WTC11 (cell line): ENCODE measurements around the gene SHROOM2. TPM values are rescaled to one million over a fixed set of nuclear protein-coding genes. Genes with fewer than 3 reads are reported as not detected.

Experiments
- ATAC-seq: fragments of 200-7000 bp; cut with Tn5 transposase; 2 replicates; pipeline ENCODE4 v1.10.0; 2021; ENCODE audit warnings: mild to moderate bottlenecking, moderate library complexity
- CTCF ChIA-PET: fragments of 300-600 bp; sonication (Branson Sonifier 250); formaldehyde crosslinking; loops from one replicate; lab custom pipeline; 2021; ENCODE audit warnings: antibody characterized with exemption; lab: Charles Lee
- POLR2A ChIA-PET: fragments of 350-600 bp; sonication (Branson Sonifier 250); formaldehyde crosslinking; loops from one replicate; lab custom pipeline; 2021; ENCODE audit warnings: antibody characterized with exemption; lab: Charles Lee
- DNase-seq: peaks from one replicate; pipeline ENCODE4 v3.0.0; 2021; ENCODE audit warnings: low spot score
- H3K27ac Mint-ChIP-seq: 2 replicates; pipeline ENCODE4 v1.8.0; 2021; ENCODE audit warnings: mixed read lengths
- H3K27me3 Mint-ChIP-seq: 2 replicates; pipeline ENCODE4 v1.8.0; 2021; ENCODE audit warnings: low read depth, mild to moderate bottlenecking, moderate library complexity, mixed read lengths
- H3K36me3 Mint-ChIP-seq: 2 replicates; pipeline ENCODE4 v1.8.0; 2021; ENCODE audit warnings: mixed read lengths
- H3K4me1 Mint-ChIP-seq: 2 replicates; pipeline ENCODE4 v1.8.0; 2022; ENCODE audit warnings: mixed read lengths
- H3K4me3 Mint-ChIP-seq: 2 replicates; pipeline ENCODE4 v1.8.0; 2021; ENCODE audit warnings: mild to moderate bottlenecking, moderate library complexity, mixed read lengths
- H3K9me3 Mint-ChIP-seq: 2 replicates; pipeline ENCODE4 v1.8.0; 2021; ENCODE audit warnings: mixed read lengths
- ATF1 ChIP-seq: sonication (generic); formaldehyde crosslinking; IDR thresholded peaks from 2 replicates; pipeline ENCODE4 v1.8.1; 2023; ENCODE audit warnings: mild to moderate bottlenecking, moderate library complexity, missing genetic modification reagents
- CREM ChIP-seq: sonication (generic); formaldehyde crosslinking; IDR thresholded peaks from 2 replicates; pipeline ENCODE4 v1.8.1; 2022; ENCODE audit warnings: mild to moderate bottlenecking, missing genetic modification reagents, moderate library complexity
- ESRRA ChIP-seq: sonication (generic); formaldehyde crosslinking; IDR thresholded peaks from 2 replicates; pipeline ENCODE4 v1.8.1; 2022; ENCODE audit warnings: mild to moderate bottlenecking, missing genetic modification reagents, borderline replicate concordance
- GRHL2 ChIP-seq: fragments of 250-450 bp; sonication (Bioruptor Pico); IDR thresholded peaks from 2 replicates; pipeline ENCODE4 v1.8.0; 2022; ENCODE audit warnings: mild to moderate bottlenecking, moderate library complexity; ENCODE audit not compliant: insufficient replicate concordance, severe bottlenecking
- KAT7 ChIP-seq: sonication (generic); formaldehyde crosslinking; IDR thresholded peaks from 2 replicates; pipeline ENCODE4 v1.8.1; 2023; ENCODE audit warnings: missing genetic modification reagents, mild to moderate bottlenecking, borderline replicate concordance
- MYBL2 ChIP-seq: sonication (generic); formaldehyde crosslinking; IDR thresholded peaks from 2 replicates; pipeline ENCODE4 v1.8.1; 2023; ENCODE audit warnings: mild to moderate bottlenecking, moderate library complexity, missing genetic modification reagents
- NR2C2 ChIP-seq: sonication (generic); formaldehyde crosslinking; IDR thresholded peaks from 2 replicates; pipeline ENCODE4 v1.8.0; 2022; ENCODE audit warnings: mild to moderate bottlenecking, missing genetic modification reagents
- RORB ChIP-seq: fragments of 250-450 bp; sonication (Bioruptor Pico); IDR thresholded peaks from 2 replicates; pipeline ENCODE4 v1.9.0; 2021; ENCODE audit warnings: mild to moderate bottlenecking
- TP53 ChIP-seq: sonication (generic); formaldehyde crosslinking; IDR thresholded peaks from 2 replicates; pipeline ENCODE4 v1.8.1; 2023; ENCODE audit warnings: mild to moderate bottlenecking, missing genetic modification reagents
- ZBTB21 ChIP-seq: sonication (generic); formaldehyde crosslinking; IDR thresholded peaks from 2 replicates; pipeline ENCODE4 v1.8.1; 2023; ENCODE audit warnings: mild to moderate bottlenecking, missing genetic modification reagents, borderline replicate concordance
- ZNF317 ChIP-seq: sonication (generic); formaldehyde crosslinking; IDR thresholded peaks from 2 replicates; pipeline ENCODE4 v1.8.1; 2023; ENCODE audit warnings: low read depth, mild to moderate bottlenecking, moderate library complexity, missing genetic modification reagents, borderline replicate concordance
- ZNF416 ChIP-seq: fragments of 250-450 bp; sonication (Bioruptor Pico); IDR thresholded peaks from 2 replicates; pipeline ENCODE4 v1.9.0; 2021; ENCODE audit warnings: mild to moderate bottlenecking, inconsistent platforms
- ZNF423 ChIP-seq: fragments of 250-450 bp; sonication (Bioruptor Pico); IDR thresholded peaks from 2 replicates; pipeline ENCODE4 v2.1.2; 2022; ENCODE audit warnings: mild to moderate bottlenecking, moderate library complexity
- total RNA-seq: library from RNA; stranded (reverse); gene quantifications from 3 replicates; pipeline ENCODE4 v1.2.3, GENCODE V29; 2021
- TF ChIP-seq, protein P1 (sequence below): fragments of 250-450 bp; sonication (Bioruptor Pico); IDR thresholded peaks from 2 replicates; pipeline ENCODE4 v1.9.0; 2021; ENCODE audit warnings: mild to moderate bottlenecking, borderline replicate concordance
- TF ChIP-seq, protein P2 (sequence below): sonication (generic); formaldehyde crosslinking; IDR thresholded peaks from 2 replicates; pipeline ENCODE4 v1.8.1; 2023; ENCODE audit warnings: mild to moderate bottlenecking, missing genetic modification reagents, moderate library complexity
- TF ChIP-seq, protein P3 (sequence below): sonication (generic); formaldehyde crosslinking; IDR thresholded peaks from 2 replicates; pipeline ENCODE4 v1.8.1; 2023; ENCODE audit warnings: mild to moderate bottlenecking, moderate library complexity, missing genetic modification reagents
- TF ChIP-seq, protein P4 (sequence below): sonication (generic); formaldehyde crosslinking; IDR thresholded peaks from 2 replicates; pipeline ENCODE4 v1.8.1; 2022; ENCODE audit warnings: low read depth, missing genetic modification reagents, borderline replicate concordance
- TF ChIP-seq, protein P5 (sequence below): sonication (generic); formaldehyde crosslinking; IDR thresholded peaks from 2 replicates; pipeline ENCODE4 v1.8.1; 2022; ENCODE audit warnings: missing genetic modification reagents, borderline replicate concordance
- TF ChIP-seq, protein P6 (sequence below): sonication (generic); formaldehyde crosslinking; IDR thresholded peaks from 2 replicates; pipeline ENCODE4 v1.8.0; 2022; ENCODE audit warnings: mild to moderate bottlenecking, missing genetic modification reagents
- TF ChIP-seq, protein P7 (sequence below): sonication (generic); formaldehyde crosslinking; IDR thresholded peaks from 2 replicates; pipeline ENCODE4 v1.8.0; 2022; ENCODE audit warnings: mild to moderate bottlenecking, missing genetic modification reagents
- TF ChIP-seq, protein P8 (sequence below): fragments of 250-450 bp; sonication (Bioruptor Pico); IDR thresholded peaks from 2 replicates; pipeline ENCODE4 v1.9.0; 2021; ENCODE audit warnings: moderate library complexity, mild to moderate bottlenecking, inconsistent platforms, borderline replicate concordance
- TF ChIP-seq, protein P9 (sequence below): sonication (generic); formaldehyde crosslinking; IDR thresholded peaks from 2 replicates; pipeline ENCODE4 v1.8.1; 2022; ENCODE audit warnings: low read depth, mild to moderate bottlenecking, moderate library complexity, missing genetic modification reagents, borderline replicate concordance

The SHROOM2 gene
- total RNA-seq, 1 experiment from 2014 or later = 14.8 TPM

DNA sequence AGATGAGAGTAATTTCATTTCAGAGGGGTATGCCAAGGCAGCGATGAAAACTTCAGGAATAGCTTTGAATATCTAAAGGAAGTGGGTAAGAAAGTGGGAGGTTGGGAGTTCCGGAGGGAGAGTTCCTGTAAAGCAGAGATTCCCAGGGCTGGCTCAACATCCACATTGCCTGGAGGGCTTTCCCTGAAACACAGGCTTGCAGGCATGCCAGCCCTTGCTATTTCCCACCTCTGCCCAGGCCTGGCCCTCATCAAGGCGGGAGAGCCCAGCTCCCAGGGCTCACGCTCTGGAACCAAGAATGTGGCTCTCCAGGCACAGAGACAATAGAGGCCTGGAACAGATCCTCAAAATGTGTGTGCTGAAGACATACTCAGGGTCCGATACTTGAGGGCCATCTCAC, 137.1 kb downstream of the SHROOM2 start (continued):
- TF ChIP-seq, protein P1, sequence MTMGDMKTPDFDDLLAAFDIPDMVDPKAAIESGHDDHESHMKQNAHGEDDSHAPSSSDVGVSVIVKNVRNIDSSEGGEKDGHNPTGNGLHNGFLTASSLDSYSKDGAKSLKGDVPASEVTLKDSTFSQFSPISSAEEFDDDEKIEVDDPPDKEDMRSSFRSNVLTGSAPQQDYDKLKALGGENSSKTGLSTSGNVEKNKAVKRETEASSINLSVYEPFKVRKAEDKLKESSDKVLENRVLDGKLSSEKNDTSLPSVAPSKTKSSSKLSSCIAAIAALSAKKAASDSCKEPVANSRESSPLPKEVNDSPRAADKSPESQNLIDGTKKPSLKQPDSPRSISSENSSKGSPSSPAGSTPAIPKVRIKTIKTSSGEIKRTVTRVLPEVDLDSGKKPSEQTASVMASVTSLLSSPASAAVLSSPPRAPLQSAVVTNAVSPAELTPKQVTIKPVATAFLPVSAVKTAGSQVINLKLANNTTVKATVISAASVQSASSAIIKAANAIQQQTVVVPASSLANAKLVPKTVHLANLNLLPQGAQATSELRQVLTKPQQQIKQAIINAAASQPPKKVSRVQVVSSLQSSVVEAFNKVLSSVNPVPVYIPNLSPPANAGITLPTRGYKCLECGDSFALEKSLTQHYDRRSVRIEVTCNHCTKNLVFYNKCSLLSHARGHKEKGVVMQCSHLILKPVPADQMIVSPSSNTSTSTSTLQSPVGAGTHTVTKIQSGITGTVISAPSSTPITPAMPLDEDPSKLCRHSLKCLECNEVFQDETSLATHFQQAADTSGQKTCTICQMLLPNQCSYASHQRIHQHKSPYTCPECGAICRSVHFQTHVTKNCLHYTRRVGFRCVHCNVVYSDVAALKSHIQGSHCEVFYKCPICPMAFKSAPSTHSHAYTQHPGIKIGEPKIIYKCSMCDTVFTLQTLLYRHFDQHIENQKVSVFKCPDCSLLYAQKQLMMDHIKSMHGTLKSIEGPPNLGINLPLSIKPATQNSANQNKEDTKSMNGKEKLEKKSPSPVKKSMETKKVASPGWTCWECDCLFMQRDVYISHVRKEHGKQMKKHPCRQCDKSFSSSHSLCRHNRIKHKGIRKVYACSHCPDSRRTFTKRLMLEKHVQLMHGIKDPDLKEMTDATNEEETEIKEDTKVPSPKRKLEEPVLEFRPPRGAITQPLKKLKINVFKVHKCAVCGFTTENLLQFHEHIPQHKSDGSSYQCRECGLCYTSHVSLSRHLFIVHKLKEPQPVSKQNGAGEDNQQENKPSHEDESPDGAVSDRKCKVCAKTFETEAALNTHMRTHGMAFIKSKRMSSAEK (CRISPR knock-in tag) = no peak
- TF ChIP-seq ZNF317 (CRISPR knock-in tag) (no peak), CREM (CRISPR knock-in tag) (no peak), ESRRA (no peak)
- TF ChIP-seq, protein P2, sequence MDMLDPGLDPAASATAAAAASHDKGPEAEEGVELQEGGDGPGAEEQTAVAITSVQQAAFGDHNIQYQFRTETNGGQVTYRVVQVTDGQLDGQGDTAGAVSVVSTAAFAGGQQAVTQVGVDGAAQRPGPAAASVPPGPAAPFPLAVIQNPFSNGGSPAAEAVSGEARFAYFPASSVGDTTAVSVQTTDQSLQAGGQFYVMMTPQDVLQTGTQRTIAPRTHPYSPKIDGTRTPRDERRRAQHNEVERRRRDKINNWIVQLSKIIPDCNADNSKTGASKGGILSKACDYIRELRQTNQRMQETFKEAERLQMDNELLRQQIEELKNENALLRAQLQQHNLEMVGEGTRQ (CRISPR knock-in tag) = no peak

DNA sequence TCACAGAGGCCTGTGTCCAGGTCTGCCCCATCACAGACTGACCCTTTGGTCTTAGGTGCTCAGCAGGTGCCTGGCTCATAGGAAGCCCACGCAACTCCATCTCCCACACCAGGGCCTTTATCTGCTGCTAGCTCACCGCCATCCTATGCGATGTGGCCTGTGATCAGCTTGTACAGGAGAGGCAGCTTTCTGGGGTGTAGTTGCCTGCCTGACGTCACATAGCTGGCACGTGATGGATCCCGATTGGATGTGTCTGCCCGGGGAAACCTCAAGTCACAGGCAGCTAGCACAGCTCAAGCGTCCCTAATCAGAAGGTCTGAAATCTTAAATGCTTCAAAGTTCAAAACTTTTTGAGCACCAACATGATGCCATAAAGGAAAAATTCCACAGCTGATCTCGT, 139.8 kb downstream of the SHROOM2 start:
- H3K4me1 Mint-ChIP-seq = peaks cover 58% of the 10 kb centered on the region
- ATAC-seq = no peak
- H3K4me3 Mint-ChIP-seq = no peak overlapping the region
- H3K9me3 Mint-ChIP-seq = no peaks in the 10 kb centered on the region
- H3K27me3 Mint-ChIP-seq = no peaks in the 10 kb centered on the region
- CTCF ChIA-PET = no interaction called here
- DNase-seq = no peak
- H3K36me3 Mint-ChIP-seq = no peaks in the 10 kb centered on the region
- no peak overlapping the region for H3K27ac Mint-ChIP-seq
- TF ChIP-seq, protein P3, sequence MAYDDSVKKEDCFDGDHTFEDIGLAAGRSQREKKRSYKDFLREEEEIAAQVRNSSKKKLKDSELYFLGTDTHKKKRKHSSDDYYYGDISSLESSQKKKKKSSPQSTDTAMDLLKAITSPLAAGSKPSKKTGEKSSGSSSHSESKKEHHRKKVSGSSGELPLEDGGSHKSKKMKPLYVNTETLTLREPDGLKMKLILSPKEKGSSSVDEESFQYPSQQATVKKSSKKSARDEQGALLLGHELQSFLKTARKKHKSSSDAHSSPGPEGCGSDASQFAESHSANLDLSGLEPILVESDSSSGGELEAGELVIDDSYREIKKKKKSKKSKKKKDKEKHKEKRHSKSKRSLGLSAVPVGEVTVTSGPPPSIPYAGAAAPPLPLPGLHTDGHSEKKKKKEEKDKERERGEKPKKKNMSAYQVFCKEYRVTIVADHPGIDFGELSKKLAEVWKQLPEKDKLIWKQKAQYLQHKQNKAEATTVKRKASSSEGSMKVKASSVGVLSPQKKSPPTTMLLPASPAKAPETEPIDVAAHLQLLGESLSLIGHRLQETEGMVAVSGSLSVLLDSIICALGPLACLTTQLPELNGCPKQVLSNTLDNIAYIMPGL (CRISPR knock-in tag) = no peak
- TF ChIP-seq TP53 (CRISPR knock-in tag) (no peak), ZNF423 (CRISPR knock-in tag) (no peak), NR2C2 (no peak), GRHL2 (no peak), MYBL2 (no peak), ZNF416 (CRISPR knock-in tag) (no peak), ZBTB21 (CRISPR knock-in tag) (no peak), RORB (CRISPR knock-in tag) (no peak), ATF1 (CRISPR knock-in tag) (no peak), KAT7 (CRISPR knock-in tag) (no peak), ESRRA (no peak)
- TF ChIP-seq, protein P4, sequence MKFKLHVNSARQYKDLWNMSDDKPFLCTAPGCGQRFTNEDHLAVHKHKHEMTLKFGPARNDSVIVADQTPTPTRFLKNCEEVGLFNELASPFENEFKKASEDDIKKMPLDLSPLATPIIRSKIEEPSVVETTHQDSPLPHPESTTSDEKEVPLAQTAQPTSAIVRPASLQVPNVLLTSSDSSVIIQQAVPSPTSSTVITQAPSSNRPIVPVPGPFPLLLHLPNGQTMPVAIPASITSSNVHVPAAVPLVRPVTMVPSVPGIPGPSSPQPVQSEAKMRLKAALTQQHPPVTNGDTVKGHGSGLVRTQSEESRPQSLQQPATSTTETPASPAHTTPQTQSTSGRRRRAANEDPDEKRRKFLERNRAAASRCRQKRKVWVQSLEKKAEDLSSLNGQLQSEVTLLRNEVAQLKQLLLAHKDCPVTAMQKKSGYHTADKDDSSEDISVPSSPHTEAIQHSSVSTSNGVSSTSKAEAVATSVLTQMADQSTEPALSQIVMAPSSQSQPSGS (CRISPR knock-in tag) = no peak
- TF ChIP-seq, protein P5, sequence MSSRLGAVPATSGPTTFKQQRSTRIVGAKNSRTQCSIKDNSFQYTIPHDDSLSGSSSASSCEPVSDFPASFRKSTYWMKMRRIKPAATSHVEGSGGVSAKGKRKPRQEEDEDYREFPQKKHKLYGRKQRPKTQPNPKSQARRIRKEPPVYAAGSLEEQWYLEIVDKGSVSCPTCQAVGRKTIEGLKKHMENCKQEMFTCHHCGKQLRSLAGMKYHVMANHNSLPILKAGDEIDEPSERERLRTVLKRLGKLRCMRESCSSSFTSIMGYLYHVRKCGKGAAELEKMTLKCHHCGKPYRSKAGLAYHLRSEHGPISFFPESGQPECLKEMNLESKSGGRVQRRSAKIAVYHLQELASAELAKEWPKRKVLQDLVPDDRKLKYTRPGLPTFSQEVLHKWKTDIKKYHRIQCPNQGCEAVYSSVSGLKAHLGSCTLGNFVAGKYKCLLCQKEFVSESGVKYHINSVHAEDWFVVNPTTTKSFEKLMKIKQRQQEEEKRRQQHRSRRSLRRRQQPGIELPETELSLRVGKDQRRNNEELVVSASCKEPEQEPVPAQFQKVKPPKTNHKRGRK = no peak
- TF ChIP-seq, protein P6, sequence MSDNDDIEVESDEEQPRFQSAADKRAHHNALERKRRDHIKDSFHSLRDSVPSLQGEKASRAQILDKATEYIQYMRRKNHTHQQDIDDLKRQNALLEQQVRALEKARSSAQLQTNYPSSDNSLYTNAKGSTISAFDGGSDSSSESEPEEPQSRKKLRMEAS (CRISPR knock-in tag) = no peak
- TF ChIP-seq, protein P7, sequence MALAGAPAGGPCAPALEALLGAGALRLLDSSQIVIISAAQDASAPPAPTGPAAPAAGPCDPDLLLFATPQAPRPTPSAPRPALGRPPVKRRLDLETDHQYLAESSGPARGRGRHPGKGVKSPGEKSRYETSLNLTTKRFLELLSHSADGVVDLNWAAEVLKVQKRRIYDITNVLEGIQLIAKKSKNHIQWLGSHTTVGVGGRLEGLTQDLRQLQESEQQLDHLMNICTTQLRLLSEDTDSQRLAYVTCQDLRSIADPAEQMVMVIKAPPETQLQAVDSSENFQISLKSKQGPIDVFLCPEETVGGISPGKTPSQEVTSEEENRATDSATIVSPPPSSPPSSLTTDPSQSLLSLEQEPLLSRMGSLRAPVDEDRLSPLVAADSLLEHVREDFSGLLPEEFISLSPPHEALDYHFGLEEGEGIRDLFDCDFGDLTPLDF (CRISPR knock-in tag) = no peak
- TF ChIP-seq, protein P8, sequence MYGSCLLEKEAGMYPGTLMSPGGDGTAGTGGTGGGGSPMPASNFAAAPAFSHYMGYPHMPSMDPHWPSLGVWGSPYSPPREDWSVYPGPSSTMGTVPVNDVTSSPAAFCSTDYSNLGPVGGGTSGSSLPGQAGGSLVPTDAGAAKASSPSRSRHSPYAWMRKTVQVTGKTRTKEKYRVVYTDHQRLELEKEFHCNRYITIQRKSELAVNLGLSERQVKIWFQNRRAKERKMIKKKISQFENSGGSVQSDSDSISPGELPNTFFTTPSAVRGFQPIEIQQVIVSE = no peak
- TF ChIP-seq, protein P9, sequence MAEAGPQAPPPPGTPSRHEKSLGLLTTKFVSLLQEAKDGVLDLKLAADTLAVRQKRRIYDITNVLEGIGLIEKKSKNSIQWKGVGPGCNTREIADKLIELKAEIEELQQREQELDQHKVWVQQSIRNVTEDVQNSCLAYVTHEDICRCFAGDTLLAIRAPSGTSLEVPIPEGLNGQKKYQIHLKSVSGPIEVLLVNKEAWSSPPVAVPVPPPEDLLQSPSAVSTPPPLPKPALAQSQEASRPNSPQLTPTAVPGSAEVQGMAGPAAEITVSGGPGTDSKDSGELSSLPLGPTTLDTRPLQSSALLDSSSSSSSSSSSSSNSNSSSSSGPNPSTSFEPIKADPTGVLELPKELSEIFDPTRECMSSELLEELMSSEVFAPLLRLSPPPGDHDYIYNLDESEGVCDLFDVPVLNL (CRISPR knock-in tag) = no peak
- POLR2A ChIA-PET = no interaction called here
